Measurements from ENCODE around the gene DGCR2.
"Not testable (repeated sequence)": the region's sequence is repeated elsewhere in the genome, so short reads cannot be mapped to it uniquely, and the experiment has no call there.

The DGCR2 gene

GRCh38 chr22:19001204-19001603, 121.0 kb downstream of the DGCR2 start:
- TF ChIP-seq, protein P1, sequence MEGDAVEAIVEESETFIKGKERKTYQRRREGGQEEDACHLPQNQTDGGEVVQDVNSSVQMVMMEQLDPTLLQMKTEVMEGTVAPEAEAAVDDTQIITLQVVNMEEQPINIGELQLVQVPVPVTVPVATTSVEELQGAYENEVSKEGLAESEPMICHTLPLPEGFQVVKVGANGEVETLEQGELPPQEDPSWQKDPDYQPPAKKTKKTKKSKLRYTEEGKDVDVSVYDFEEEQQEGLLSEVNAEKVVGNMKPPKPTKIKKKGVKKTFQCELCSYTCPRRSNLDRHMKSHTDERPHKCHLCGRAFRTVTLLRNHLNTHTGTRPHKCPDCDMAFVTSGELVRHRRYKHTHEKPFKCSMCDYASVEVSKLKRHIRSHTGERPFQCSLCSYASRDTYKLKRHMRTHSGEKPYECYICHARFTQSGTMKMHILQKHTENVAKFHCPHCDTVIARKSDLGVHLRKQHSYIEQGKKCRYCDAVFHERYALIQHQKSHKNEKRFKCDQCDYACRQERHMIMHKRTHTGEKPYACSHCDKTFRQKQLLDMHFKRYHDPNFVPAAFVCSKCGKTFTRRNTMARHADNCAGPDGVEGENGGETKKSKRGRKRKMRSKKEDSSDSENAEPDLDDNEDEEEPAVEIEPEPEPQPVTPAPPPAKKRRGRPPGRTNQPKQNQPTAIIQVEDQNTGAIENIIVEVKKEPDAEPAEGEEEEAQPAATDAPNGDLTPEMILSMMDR (IDR thresholded peaks at IDR 0.05; ENCODE audit: low read depth, low read length) = no peak
- no peak for DNase-seq (ENCODE audit: low read depth in 2 of 2)
- no peak overlapping the region for H3K4me3 ChIP-seq (replicated peaks in 1 of 2; ENCODE audit: low read depth in 2 of 2, low read length in 2 of 2)

DNA sequence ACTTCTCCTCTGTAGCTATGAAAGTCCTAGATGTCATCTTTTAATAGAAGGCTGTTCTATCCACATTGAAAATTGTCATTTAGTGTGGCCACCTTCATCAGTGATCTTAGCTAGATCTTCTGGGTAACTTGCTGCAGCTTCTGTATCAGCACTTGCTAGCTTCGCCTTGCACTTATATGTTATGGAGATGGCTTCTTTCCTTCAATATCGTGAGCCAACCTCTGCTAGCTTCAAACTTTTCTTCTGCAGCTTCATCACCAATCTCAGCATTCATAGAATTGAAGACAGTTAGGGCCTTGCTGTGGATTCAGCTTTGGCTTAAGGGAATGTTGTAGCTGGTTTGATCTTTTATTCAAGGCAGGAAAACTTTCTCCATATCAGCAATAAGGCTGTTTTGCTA, 122.1 kb downstream of the DGCR2 start:
- not testable (repeated sequence) for DNase-seq (ENCODE audit: low read depth in 2 of 2)

DNA sequence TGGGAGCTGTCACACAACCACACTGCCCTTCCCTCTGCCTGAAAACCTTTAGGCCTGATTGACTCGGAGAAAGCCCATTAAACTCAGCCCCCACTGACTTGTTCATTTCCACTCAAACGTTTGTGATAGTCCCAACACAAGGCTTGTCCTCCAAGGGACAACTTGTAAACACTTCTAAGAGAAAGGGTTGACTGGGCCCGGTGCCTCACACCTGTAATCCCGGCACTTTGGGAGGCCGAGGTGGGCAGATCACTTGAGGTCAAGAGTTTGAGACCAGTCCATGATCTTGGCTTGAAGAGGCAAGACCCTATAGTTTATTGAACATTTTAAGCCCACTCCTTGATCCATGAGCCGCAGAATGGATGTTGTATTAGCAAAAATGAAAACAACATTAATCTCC, 122.8 kb downstream of the DGCR2 start:
- TF ChIP-seq, protein P1 (IDR thresholded peaks at IDR 0.05; ENCODE audit: low read depth, low read length) = no peak
- H3K4me3 ChIP-seq (replicated peaks in 1 of 2; ENCODE audit: low read depth in 2 of 2, low read length in 2 of 2) = no peak overlapping the region
- no peak for DNase-seq (ENCODE audit: low read depth in 2 of 2)

More for the DNA sequence above, 122.1 kb downstream of the DGCR2 start:
- H3K4me3 ChIP-seq (replicated peaks in 1 of 2; ENCODE audit: low read depth in 2 of 2, low read length in 2 of 2) = not testable (repeated sequence)

GRCh38 chr22:18999008-18999407, 123.2 kb downstream of the DGCR2 start:
- no peak overlapping the region for H3K4me3 ChIP-seq (replicated peaks in 1 of 2; ENCODE audit: low read depth in 2 of 2, low read length in 2 of 2)
- TF ChIP-seq, protein P1 (IDR thresholded peaks at IDR 0.05; ENCODE audit: low read depth, low read length) = peak; percentile 24
- no peak for DNase-seq (ENCODE audit: low read depth in 2 of 2)

DNA sequence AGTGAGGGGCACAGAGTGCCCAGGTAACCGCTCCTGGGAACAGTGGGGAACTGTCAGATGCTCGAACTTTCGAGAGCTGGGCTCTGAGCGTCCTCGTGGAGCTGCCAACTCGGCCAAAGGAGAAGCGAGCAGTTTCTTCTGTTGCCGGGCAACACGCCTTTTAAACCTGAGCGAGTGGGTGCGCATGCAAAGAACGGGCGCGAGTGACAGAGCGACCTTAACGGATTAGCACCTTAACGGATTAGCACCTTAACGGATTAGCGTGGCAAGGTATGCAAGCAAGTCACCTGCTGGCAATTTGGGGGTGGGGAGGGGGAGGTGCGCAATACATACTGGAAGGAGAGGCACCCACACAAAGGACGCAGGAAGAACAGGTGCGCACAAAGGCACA, 124.3 kb downstream of the DGCR2 start:
- H3K4me3 ChIP-seq (replicated peaks in 1 of 2; ENCODE audit: low read depth in 2 of 2, low read length in 2 of 2) = no peak overlapping the region
- DNase-seq (ENCODE audit: low read depth in 2 of 2) = no peak
- TF ChIP-seq, protein P1 (IDR thresholded peaks at IDR 0.05; ENCODE audit: low read depth, low read length) = no peak

DNA sequence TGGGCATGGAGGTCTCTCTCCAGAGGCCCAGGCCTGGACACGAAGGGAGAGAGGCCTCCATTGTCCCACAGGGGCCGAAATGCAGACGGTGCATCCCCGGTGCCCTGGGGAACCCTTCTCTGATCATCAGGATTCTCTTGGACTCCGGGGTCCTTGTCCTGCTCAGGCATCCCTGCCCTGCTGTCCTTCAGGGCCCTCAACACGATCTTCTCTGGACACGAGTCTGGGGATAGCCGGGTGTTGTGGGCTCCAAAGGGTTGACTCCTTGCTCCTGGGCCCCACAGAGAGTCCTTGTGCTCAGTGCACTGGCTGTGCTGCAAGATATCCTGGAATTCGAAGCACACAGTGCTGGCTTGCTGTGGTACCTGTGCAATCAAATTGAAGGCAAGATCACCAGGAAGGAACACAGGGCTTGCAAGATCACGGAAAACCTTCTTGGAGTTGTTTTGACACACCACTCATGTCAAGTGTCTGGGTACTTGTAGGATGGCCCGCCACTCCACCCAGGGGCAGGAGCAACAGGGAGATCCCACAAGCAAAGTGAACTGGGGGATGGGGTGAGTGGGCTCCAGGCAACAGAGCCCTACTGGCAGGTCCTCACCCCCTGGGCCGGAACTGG, 124.8 kb downstream of the DGCR2 start:
- no peak overlapping the region for H3K4me3 ChIP-seq (replicated peaks in 1 of 2; ENCODE audit: low read depth in 2 of 2, low read length in 2 of 2)
- TF ChIP-seq, protein P1 (IDR thresholded peaks at IDR 0.05; ENCODE audit: low read depth, low read length) = no peak
- DNase-seq (ENCODE audit: low read depth in 2 of 2) = no peak

- TF ChIP-seq, protein P1 (IDR thresholded peaks at IDR 0.05; ENCODE audit: low read depth, low read length) = no peak
- DNase-seq (ENCODE audit: low read depth in 2 of 2) = no peak
- H3K4me3 ChIP-seq (replicated peaks in 1 of 2; ENCODE audit: low read depth in 2 of 2, low read length in 2 of 2) = no peak overlapping the region
Measured at GRCh38 chr22:18996376-18996900, 125.8 kb downstream of the DGCR2 start.
